Activated CD8-positive, alpha-beta memory T cell treated with anti-CD3 and anti-CD28 coated beads, Interleukin-2, amount 50 U/mL, for 24 hours (primary cell): ENCODE data around the gene CGB8.
"Not testable (repeated sequence)": the region's sequence is repeated elsewhere in the genome, so short reads cannot be mapped to it uniquely, and the experiment has no call there.

Source experiments
- DNase-seq: peaks from one replicate; pipeline ENCODE4 v3.0.0-alpha.2; 2020; ENCODE audit errors: extremely low read depth

Gene CGB8

GRCh38 chr19:49049011-49049410, at the start of gene CGB8:
Gene CGB8 (minus strand): TSS chr19:49049111. CDS start chr19:49048739, 372 bp downstream.
- DNase-seq, result not testable (repeated sequence)

GRCh38 chr19:49097453-49098288, 48.8 kb upstream of the CGB8 start:
- peak; percentile 39 for DNase-seq

GRCh38 chr19:49094505-49095482, 45.9 kb upstream of the CGB8 start:
- no peak for DNase-seq

- DNase-seq, result no peak
Observed at GRCh38 chr19:49092686-49093085, 43.8 kb upstream of the CGB8 start.

- no peak for DNase-seq
Observed at GRCh38 chr19:49091391-49092038, 42.6 kb upstream of the CGB8 start.

GRCh38 chr19:49086296-49086695, 37.4 kb upstream of the CGB8 start:
- no peak for DNase-seq

GRCh38 chr19:49085868-49086232, 36.9 kb upstream of the CGB8 start:
- DNase-seq, result no peak

- peak; percentile 96 for DNase-seq
Observed at GRCh38 chr19:49085020-49085867, 36.3 kb upstream of the CGB8 start, which contains the start of gene SNRNP70. Gene SNRNP70 (plus strand): TSS chr19:49085451. CDS start chr19:49086415, 964 bp downstream.

GRCh38 chr19:49084206-49085019, 35.5 kb upstream of the CGB8 start:
- DNase-seq, result no peak

GRCh38 chr19:49081273-49081672, 32.4 kb upstream of the CGB8 start:
- no peak for DNase-seq

GRCh38 chr19:49080392-49080791, 31.5 kb upstream of the CGB8 start:
- DNase-seq, result no peak

GRCh38 chr19:49074869-49075268, 26.0 kb upstream of the CGB8 start:
- DNase-seq, result not testable (repeated sequence)

- no peak for DNase-seq
Observed at GRCh38 chr19:49073514-49074378, 24.8 kb upstream of the CGB8 start.

GRCh38 chr19:49071860-49072547, 23.1 kb upstream of the CGB8 start:
- no peak for DNase-seq

- no peak for DNase-seq
Observed at GRCh38 chr19:49070416-49070815, 21.5 kb upstream of the CGB8 start.

GRCh38 chr19:49069026-49069425, 20.1 kb upstream of the CGB8 start:
- no peak for DNase-seq

- no peak for DNase-seq
Observed at GRCh38 chr19:49067554-49067953, 18.6 kb upstream of the CGB8 start.

- DNase-seq, result no peak
Observed at GRCh38 chr19:49065905-49066512, 17.1 kb upstream of the CGB8 start.
